Measurements from ENCODE around the gene PPCS. TPM values are rescaled to one million over a fixed set of nuclear protein-coding genes. Genes with fewer than 3 reads are reported as not detected.
A peak's percentile ranks its signal among the peaks of the same experiment; 100 is the strongest.

PPCS gene
- polyA plus RNA-seq, 6 donors from 2014 or later: 141 to 214 (median 157) TPM

- no peaks in the 10 kb centered on the region for H3K4me1 Mint-ChIP-seq
- no peak for DNase-seq
- H3K36me3 Mint-ChIP-seq: no peaks in the 10 kb centered on the region
- no peaks in the 10 kb centered on the region for H3K27me3 Mint-ChIP-seq
- no peaks in the 10 kb centered on the region for H3K9me3 Mint-ChIP-seq
- peak overlapping the region in 1 of 6 donors; percentile 11 for H3K27ac Mint-ChIP-seq
- H3K4me3 Mint-ChIP-seq: no peak overlapping the region
- ATAC-seq (ENCODE audit: low read depth in 2 of 2): no peak
Observed at GRCh38 chr1:42430286-42431135, 25.8 kb upstream of the PPCS start.

- ATAC-seq (ENCODE audit: low read depth in 2 of 2) (no peak), DNase-seq (no peak)
- Mint-ChIP-seq H3K27ac (no peak overlapping the region), H3K4me1 (no peaks in the 10 kb centered on the region), H3K4me3 (no peak overlapping the region), H3K36me3 (no peaks in the 10 kb centered on the region), H3K27me3 (no peaks in the 10 kb centered on the region), H3K9me3 (no peaks in the 10 kb centered on the region)
Observed at GRCh38 chr1:42431514-42431913, 24.8 kb upstream of the PPCS start.

- H3K4me3 Mint-ChIP-seq: no peak overlapping the region
- H3K27me3 Mint-ChIP-seq: no peaks in the 10 kb centered on the region
- no peak for DNase-seq
- no peaks in the 10 kb centered on the region for H3K9me3 Mint-ChIP-seq
- no peaks in the 10 kb centered on the region for H3K36me3 Mint-ChIP-seq
- no peaks in the 10 kb centered on the region for H3K4me1 Mint-ChIP-seq
- no peak for ATAC-seq (ENCODE audit: low read depth in 2 of 2)
- no peak overlapping the region for H3K27ac Mint-ChIP-seq
Observed at GRCh38 chr1:42432714-42433113, 23.6 kb upstream of the PPCS start.

GRCh38 chr1:42433369-42433768, 23.0 kb upstream of the PPCS start:
- Mint-ChIP-seq H3K4me1 (no peaks in the 10 kb centered on the region), H3K27ac (no peak overlapping the region), H3K4me3 (no peak overlapping the region), H3K9me3 (no peaks in the 10 kb centered on the region), H3K27me3 (no peaks in the 10 kb centered on the region), H3K36me3 (no peaks in the 10 kb centered on the region)
- ATAC-seq (ENCODE audit: low read depth in 2 of 2) (no peak), DNase-seq (no peak)

- Mint-ChIP-seq H3K36me3 (no peaks in the 10 kb centered on the region), H3K27me3 (no peaks in the 10 kb centered on the region), H3K4me1 (no peaks in the 10 kb centered on the region), H3K4me3 (no peak overlapping the region), H3K9me3 (no peaks in the 10 kb centered on the region), H3K27ac (no peak overlapping the region)
- DNase-seq: no peak
- ATAC-seq (ENCODE audit: low read depth in 2 of 2): no peak
Observed at GRCh38 chr1:42434340-42434739, 22.0 kb upstream of the PPCS start.

- Mint-ChIP-seq H3K4me3 (no peak overlapping the region), H3K4me1 (no peaks in the 10 kb centered on the region), H3K36me3 (no peaks in the 10 kb centered on the region), H3K27ac (no peak overlapping the region), H3K9me3 (no peaks in the 10 kb centered on the region), H3K27me3 (no peaks in the 10 kb centered on the region)
- ATAC-seq (ENCODE audit: low read depth in 2 of 2) (no peak), DNase-seq (no peak)
Observed at GRCh38 chr1:42439940-42440339, 16.4 kb upstream of the PPCS start.

- DNase-seq: no peak
- H3K4me1 Mint-ChIP-seq: no peaks in the 10 kb centered on the region
- no peaks in the 10 kb centered on the region for H3K36me3 Mint-ChIP-seq
- ATAC-seq (ENCODE audit: low read depth in 2 of 2): no peak
- H3K9me3 Mint-ChIP-seq: no peaks in the 10 kb centered on the region
- H3K4me3 Mint-ChIP-seq: no peak overlapping the region
- no peaks in the 10 kb centered on the region for H3K27me3 Mint-ChIP-seq
- H3K27ac Mint-ChIP-seq: no peak overlapping the region
Observed at GRCh38 chr1:42442662-42443061, 13.7 kb upstream of the PPCS start.

GRCh38 chr1:42449256-42449655, 7.1 kb upstream of the PPCS start:
- DNase-seq (no peak), ATAC-seq (ENCODE audit: low read depth in 2 of 2) (no peak)
- Mint-ChIP-seq H3K27ac (no peak overlapping the region), H3K36me3 (no peaks in the 10 kb centered on the region), H3K4me3 (no peak overlapping the region), H3K9me3 (no peaks in the 10 kb centered on the region), H3K4me1 (no peaks in the 10 kb centered on the region), H3K27me3 (no peaks in the 10 kb centered on the region)

GRCh38 chr1:42450061-42450460, 6.3 kb upstream of the PPCS start:
- no peak overlapping the region for H3K4me3 Mint-ChIP-seq
- DNase-seq (no peak), ATAC-seq (ENCODE audit: low read depth in 2 of 2) (no peak)

GRCh38 chr1:42453386-42453785, 3.0 kb upstream of the PPCS start:
- peaks cover 3 to 14% of the 10 kb centered on the region in 2 donors for H3K36me3 Mint-ChIP-seq
- peak overlapping the region in 1 of 8 donors; percentile 86 for H3K4me3 Mint-ChIP-seq
- H3K27ac Mint-ChIP-seq: peak overlapping the region in 4 of 6 donors; percentile 31 to 99 (median 60)
- H3K27me3 Mint-ChIP-seq: no peaks in the 10 kb centered on the region
- H3K4me1 Mint-ChIP-seq: peaks cover 19 to 28% (median 24%) of the 10 kb centered on the region in 3 donors
- H3K9me3 Mint-ChIP-seq: no peaks in the 10 kb centered on the region
- DNase-seq (no peak), ATAC-seq (ENCODE audit: low read depth in 2 of 2) (no peak)

More at GRCh38 chr1:42450061-42450460, 6.3 kb upstream of the PPCS start:
- H3K27ac Mint-ChIP-seq: no peak overlapping the region
- no peaks in the 10 kb centered on the region for H3K36me3 Mint-ChIP-seq
- H3K27me3 Mint-ChIP-seq: no peaks in the 10 kb centered on the region
- H3K9me3 Mint-ChIP-seq: no peaks in the 10 kb centered on the region
- peaks cover 0 to 3% (median 3%) of the 10 kb centered on the region in 3 donors for H3K4me1 Mint-ChIP-seq

GRCh38 chr1:42454403-42454802, 1.9 kb upstream of the PPCS start:
- no peak for DNase-seq
- H3K27ac Mint-ChIP-seq: peak overlapping the region; percentile 60 to 100 (median 100)
- no peaks in the 10 kb centered on the region for H3K9me3 Mint-ChIP-seq
- peak overlapping the region in 5 of 8 donors; percentile 19 to 95 (median 70) for H3K4me3 Mint-ChIP-seq
- H3K36me3 Mint-ChIP-seq: peaks cover 7 to 18% of the 10 kb centered on the region in 2 donors
- H3K27me3 Mint-ChIP-seq: no peaks in the 10 kb centered on the region
- ATAC-seq (ENCODE audit: low read depth in 2 of 2): no peak
- H3K4me1 Mint-ChIP-seq: peaks cover 19 to 32% (median 27%) of the 10 kb centered on the region in 3 donors

- H3K9me3 Mint-ChIP-seq: no peaks in the 10 kb centered on the region
- H3K4me1 Mint-ChIP-seq: peaks cover 24 to 39% (median 35%) of the 10 kb centered on the region in 3 donors
- peaks cover 14 to 26% of the 10 kb centered on the region in 2 donors for H3K36me3 Mint-ChIP-seq
Observed at GRCh38 chr1:42456754-42457089, 379 bp downstream of the PPCS start.

GRCh38 chr1:42461196-42461595, 4.9 kb downstream of the PPCS start:
- H3K27me3 Mint-ChIP-seq: no peaks in the 10 kb centered on the region
- DNase-seq: no peak
- H3K9me3 Mint-ChIP-seq: no peaks in the 10 kb centered on the region
- peak overlapping the region in 3 of 6 donors; percentile 98 to 99 (median 98) for H3K27ac Mint-ChIP-seq
- peak overlapping the region in 2 of 8 donors; percentile 9 to 40 for H3K4me3 Mint-ChIP-seq
- ATAC-seq (ENCODE audit: low read depth in 2 of 2): no peak
- H3K4me1 Mint-ChIP-seq: peaks cover 25 to 51% (median 47%) of the 10 kb centered on the region in 3 donors
- H3K36me3 Mint-ChIP-seq: peaks cover 14 to 26% of the 10 kb centered on the region in 2 donors

More at GRCh38 chr1:42456754-42457089, 379 bp downstream of the PPCS start:
- no peaks in the 10 kb centered on the region for H3K27me3 Mint-ChIP-seq
- H3K4me3 Mint-ChIP-seq: peak overlapping the region; percentile 80 to 97 (median 92)
- peak overlapping the region; percentile 98 to 100 (median 100) for H3K27ac Mint-ChIP-seq
- DNase-seq (no peak), ATAC-seq (ENCODE audit: low read depth in 2 of 2) (peak; percentile 42 to 43)
